DND-41 (cell line): Measurements from ENCODE around the gene GSTM5.

Source experiments
- CTCF ChIP-seq: IDR thresholded peaks from 2 replicates; pipeline ENCODE4 v1.5.1; 2012; ENCODE audit warnings: borderline replicate concordance, low read length, moderate library complexity, mild to moderate bottlenecking; ENCODE audit not compliant: poor library complexity, severe bottlenecking; ENCODE audit errors: extremely low read depth
- EZH2 ChIP-seq: IDR thresholded peaks from 3 replicates; pipeline ENCODE4 v1.6.1; 2012; ENCODE audit warnings: borderline replicate concordance, low read depth, mild to moderate bottlenecking, moderate library complexity, low read length, inconsistent platforms; ENCODE audit not compliant: severe bottlenecking

- TF ChIP-seq CTCF (no peak), EZH2 (no peak)
These were observed 11.0 kb downstream of the GSTM5 start for GRCh38 chr1:109722908-109723691.
